ENCODE measurements around the gene TRIP10.
A peak's percentile ranks its signal among the peaks of the same experiment; 100 is the strongest.

TRIP10 gene

GRCh38 chr19:6729573-6730152 is 9.8 kb upstream of the TRIP10 start:
- no peak for DNase-seq

DNA sequence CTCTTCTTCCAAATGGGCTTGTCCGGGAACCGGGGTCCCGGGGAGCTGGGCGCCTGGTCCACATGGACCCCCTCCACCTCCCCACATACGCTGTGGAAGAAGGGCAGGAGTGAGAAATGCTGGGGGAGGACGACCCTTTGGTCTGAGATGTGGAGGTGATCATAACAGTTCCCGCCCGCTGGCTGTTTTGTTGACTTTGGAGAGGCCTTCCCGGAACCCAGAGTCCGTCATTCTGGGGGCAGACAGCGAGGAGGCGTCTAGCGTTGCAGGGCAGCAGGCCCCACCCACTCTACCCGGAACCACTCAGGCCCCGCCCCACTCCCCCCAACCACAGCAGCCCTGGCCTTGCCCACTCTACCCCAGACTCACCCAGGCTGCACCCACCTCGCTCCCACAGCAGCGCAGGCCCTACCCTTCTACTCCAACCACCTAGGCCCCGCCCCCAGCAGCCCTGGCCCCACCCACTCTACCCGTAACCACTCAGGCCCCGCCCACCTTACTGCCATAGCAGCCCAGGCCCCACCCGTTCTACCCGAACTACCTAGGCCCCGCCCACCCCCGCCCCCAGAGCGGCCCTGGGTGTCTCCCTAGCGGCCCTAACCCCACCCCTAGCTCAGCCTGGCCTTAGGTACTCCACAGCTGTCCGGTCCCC is 9.2 kb upstream of the TRIP10 start:
- DNase-seq: no peak

DNA sequence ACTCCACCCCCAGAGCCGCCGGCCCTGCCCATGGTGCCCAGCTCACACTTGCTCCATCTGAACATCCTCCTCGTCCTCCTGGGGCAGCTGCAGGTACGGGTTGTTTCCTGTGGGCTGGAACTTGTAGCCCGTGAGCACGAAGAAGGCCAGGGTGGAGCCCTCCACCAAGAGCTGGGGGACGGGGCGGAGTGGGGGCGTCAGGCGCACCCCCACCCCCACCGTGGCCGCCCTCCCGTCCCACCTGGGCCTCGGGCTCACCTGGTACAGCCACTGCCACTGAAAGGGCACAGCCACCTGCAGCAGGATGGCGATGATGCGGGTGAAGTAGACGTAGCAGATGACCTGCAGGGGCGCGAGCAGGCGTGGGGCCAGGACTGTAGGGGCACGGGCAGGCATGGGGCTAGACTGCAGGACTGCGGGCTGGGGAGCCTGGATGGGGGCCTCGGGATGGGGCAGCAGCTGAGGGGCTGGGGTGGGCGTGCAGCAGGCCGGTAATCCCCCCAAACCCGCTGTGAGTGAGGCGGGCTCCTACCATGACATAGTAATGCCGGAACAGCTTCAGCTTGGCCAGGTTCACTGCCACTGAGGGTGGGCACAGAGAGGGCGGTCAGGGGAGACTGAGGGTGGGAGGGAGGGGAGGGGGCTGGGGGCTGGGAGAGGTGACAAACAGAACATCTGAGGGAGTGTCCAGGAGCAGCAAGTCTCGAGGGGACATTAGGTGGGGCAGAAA is 8.4 kb upstream of the TRIP10 start:
- DNase-seq: no peak

GRCh38 chr19:6731822-6732221 is 7.7 kb upstream of the TRIP10 start:
- no peak for DNase-seq

DNA sequence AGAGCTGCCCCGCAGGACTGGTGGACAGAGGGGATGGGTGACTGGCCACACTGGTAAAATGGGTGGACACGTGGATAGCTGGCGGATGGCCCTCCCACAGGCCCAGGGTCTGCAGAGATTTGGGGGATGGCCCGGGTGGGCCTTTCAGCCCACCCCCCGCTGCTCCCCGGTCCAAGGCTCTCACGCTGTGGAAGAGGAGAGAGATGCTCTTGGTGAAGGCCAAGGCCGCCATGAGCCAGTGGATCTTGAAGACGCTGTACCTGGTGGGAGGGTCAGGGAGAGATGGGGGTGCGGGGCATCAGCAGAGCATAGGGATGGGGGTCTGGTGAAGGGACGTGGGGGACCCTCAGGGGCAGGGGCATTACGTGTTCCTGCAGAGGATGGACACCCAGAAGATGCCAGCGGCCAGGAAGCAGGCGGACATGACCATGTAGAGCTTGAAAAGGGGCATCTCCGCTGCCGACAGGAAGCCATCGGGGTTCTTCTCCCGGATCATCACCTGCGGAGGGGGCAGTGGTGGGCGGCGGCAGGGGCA is 6.6 kb upstream of the TRIP10 start:
- no peak for DNase-seq

- no peak for DNase-seq
These were observed 6.0 kb upstream of the TRIP10 start for GRCh38 chr19:6733338-6734095.

DNA sequence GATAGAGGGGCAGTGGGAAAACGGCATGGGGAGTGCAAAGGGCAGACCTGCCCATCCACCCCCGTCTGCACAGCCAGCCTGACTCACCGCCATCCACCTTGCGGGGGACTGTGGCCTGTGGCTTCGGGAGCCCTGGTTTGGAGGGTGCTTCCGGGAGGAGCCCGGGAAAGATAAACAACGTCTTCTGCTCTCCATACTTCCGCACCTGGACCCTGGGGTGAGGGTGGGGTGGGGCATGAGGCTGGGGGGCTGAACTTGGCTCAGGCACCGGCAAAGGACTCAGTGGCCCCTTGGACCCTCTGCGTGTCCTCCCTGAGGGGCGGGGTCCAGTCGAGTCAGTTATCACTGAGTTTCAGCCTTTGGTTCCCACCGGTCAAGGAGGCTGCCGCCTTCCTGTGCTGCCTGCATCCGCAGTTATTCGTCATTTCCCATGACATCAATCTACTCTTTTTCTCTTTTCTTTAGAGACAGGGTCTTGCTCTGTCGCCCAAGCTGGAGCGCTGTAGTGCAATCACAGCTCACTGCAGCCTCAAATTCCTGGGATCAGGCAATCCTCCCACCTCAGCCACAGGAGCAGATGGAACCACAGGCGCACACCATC is 5.3 kb upstream of the TRIP10 start:
- no peak for DNase-seq

DNA sequence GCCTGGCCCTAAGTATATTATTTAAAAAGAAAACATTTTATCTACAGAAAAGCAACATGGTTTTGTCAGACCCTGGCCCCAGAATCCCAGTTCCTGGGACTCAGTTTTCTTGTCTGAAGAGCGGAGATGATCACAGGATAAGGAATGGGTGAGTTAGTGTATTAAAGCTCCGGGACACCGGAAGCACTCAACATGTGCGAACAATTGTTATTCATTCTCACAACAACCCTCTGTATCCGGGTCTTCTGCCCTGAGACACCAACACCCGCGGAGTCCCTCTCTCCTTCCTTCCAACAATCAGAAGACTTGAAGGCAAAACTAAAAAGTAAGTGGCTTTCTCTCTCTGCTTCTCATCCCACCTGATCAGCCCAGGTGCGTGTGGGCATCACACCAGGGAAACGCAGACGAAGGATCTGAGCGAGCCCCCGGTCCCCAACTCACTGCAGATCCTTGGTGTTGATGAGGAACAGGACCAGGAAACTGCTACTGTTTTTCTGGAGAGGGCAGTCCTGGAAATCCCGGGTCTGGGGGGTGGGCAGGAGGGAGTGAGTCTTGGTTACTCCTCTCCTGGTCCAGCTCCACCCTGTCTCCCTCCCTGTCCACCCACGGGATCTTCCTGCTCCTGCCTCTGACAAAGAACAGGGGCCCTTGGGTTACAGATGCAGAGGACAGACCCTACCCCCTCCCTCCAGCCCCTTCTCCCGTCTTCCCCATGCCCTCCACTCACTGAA is 4.1 kb upstream of the TRIP10 start:
- DNase-seq: no peak

GRCh38 chr19:6736169-6736916 is 3.1 kb upstream of the TRIP10 start:
- DNase-seq: peak; percentile 81

DNA sequence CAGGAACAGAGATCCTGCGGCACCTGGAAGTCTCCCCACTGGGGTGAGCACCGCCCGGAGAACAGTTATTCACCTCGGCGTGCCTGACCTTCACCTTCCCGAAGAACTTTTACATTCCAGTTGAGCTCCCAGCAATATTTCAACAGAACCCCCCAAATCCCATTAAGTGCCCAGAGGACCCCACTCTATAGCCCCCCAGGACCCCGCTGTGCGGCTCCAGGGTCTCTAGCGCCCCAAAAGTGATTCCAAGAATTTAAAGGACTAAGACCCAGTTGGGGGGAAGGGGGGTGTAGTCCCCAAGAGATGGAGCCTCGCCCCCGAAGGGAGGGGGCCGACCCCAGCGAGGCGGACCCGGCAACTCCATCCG is 2.6 kb upstream of the TRIP10 start:
- no peak for DNase-seq

DNA sequence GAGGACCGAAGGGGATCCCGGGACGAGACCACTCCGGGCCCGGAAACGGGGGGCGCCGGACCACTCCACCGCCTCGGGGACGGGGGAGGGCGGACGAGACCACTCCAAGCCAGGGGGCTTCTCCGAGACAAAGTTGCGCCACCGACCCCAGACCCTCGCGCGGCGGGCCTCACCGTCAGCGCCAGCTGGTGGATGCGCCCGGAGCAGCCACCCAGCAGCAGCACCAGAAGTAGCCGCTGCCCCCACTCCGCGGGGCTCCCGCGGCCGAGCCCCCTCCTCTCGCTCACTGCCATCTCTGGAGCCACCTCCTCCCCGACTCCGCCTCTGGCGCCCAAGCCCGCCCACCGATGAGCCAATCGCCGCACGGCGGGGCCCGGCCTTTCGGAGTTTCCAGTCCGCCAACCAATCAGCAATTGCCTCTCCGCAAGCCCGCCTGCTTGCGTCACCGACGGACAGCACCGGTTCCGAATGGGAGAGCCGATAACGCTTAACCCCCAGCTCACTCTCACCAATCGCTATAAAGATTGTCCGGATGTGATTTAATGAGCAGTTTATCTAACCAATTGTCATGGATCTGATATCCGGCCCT is 2.1 kb upstream of the TRIP10 start, which contains the start of gene GPR108:
TSS of gene GPR108 (minus strand) at position 297 of the 589 bp plus-strand sequence. CDS start at position 293, 4 bp downstream.
- DNase-seq: peak; percentile 100

DNA sequence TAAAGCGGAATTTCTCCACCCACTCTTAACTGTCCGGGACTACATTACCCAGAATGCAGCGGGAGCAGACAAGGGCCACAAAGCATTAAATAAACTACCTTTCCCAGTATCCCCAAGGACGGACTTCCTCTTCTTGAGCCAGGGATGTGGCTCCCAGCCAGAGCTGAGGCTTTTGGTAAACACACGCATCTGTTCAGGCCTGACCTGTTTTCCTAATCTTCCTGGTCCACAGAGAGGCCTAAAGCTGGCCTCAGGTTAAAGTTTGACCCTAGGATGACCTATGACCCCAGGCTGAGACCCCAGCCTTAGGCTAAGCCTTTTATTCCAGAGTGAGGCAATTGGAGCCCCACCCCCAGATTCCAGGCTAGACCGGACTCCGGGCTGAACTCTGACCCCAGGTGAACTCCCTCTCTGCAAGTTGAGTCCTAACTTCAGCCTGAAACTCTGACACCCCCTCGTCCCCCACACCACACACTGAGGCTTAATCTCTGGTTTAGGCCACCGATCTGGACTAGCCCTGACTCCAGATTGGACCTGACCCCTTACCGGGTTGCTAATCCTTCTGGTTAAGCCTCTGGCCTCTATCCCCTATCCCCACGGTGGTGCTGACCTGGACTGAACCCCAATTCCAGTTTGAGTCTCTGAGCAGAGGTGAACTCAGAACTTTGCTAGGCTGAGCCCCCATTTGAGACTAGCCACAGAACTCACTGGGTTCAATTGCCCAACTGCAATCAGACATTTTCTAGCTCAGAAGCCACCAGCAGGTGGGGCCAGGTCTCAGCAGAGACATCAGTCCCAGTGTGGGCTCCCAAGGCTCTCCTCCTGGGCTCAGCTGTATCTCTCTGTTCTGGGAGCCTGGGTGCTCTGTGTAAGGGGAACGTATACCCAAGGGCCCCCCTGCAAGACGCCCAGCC is 1.4 kb upstream of the TRIP10 start:
- DNase-seq: peak; percentile 52

DNA sequence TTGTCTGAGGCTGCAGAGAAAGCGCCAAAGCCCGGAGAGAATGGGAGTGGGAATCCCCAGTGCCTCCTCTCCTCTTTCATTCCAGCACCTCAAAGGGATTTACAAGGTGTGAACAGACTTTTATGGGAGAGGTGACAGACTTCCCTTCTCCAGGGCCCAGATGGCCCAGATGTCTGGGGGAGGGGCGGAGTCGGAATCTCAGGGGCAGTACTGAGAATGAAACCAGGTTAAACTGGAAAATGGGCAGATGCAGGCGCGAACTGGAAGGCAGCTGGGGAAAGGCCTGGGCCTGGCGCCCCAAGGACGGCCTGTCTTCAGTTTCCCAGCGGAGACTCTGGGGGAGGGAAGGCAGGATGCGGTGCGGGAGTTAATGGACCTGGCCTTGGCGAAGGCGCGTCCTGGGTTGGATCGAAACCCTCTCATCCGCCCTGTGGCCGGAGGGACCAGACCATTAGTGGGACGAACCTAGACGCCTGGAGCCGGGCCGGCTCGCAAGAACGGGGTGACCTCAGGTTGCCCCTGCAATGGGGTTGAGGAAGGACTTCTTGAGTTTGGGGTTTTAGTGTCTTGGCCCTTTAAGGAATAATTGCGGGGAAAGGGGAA is 592 bp upstream of the TRIP10 start:
- DNase-seq: no peak

DNA sequence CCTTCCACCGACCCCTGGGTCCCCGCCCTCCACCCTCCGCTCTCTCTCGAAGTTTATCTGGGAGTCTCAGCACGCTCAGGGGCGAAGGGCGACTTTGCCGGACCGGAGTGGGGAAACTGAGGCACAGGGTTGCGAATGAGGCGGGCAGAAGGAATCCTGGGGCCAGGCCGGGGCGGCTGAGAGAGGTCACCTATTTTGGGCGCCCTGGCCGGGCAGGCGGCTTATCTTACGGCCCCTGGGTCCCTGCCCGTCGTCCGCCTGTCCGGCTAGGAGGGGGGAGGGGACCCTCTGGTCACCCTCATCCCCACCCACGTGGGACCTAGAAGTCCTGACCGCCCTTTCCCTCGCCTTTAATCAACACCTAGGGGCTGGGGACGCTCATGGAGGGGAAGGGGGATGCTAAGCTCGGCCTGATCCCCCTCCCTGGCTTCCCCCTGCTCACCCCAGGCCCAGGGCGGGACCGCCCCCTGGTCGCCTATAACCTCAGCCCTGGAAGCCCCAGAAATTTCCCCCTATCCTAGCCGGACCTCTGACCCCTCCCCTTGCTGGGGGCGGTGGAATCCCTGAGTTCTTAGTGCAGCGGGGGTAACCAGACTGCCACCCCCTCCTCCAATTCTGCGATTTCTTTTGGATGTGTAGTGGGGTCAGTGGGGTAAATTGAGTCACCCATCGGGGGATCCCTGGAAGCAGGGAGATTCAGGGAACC is 556 bp downstream of the TRIP10 start:
- no peak for DNase-seq

- DNase-seq: no peak
These were observed 1.3 kb downstream of the TRIP10 start for GRCh38 chr19:6740589-6741343.

DNA sequence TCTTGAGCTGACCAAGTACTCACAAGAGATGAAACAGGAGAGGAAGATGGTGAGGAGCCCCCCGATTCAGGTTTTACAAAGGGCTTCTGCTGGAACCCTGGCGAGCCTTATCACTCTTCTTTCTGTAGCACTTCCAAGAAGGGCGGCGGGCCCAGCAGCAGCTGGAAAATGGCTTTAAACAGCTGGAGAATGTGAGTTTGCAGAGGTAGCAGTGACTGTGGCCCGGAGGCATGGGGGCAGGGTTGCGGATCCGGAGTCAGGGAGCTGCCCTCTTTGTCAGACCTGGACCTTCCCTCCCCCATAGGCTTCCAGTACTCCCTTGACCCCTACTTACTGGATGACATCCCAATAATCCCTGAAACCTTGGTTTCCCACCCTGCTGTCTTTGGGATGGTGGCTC is 3.6 kb downstream of the TRIP10 start:
- DNase-seq: no peak

GRCh38 chr19:6743714-6744380 is 4.4 kb downstream of the TRIP10 start:
- DNase-seq: no peak

Data from amniotic stem cell (primary cell).